ENCODE results near the gene CYP21A2.

Gene CYP21A2

GRCh38 chr6:32069878-32070515 is 31.8 kb downstream of the CYP21A2 start:
- no peak for DNase-seq (ENCODE audit: extremely low read depth, low read depth)
- no peak for TF ChIP-seq CTCF (IDR thresholded peaks at IDR 0.05; ENCODE audit: low read depth, low read length)

- TF ChIP-seq CTCF (IDR thresholded peaks at IDR 0.05; ENCODE audit: low read depth, low read length) = no peak
- no peak for DNase-seq (ENCODE audit: extremely low read depth, low read depth)
These were observed 32.8 kb downstream of the CYP21A2 start for GRCh38 chr6:32070814-32071543.

GRCh38 chr6:32073101-32073500 is 34.9 kb downstream of the CYP21A2 start:
- no peak for TF ChIP-seq CTCF (IDR thresholded peaks at IDR 0.05; ENCODE audit: low read depth, low read length)

GRCh38 chr6:32073613-32074012 is 35.4 kb downstream of the CYP21A2 start:
- TF ChIP-seq CTCF (IDR thresholded peaks at IDR 0.05; ENCODE audit: low read depth, low read length) = no peak
- no peak for DNase-seq (ENCODE audit: extremely low read depth, low read depth)

More at GRCh38 chr6:32073101-32073500, 34.9 kb downstream of the CYP21A2 start:
- no peak for DNase-seq (ENCODE audit: extremely low read depth, low read depth)

GRCh38 chr6:32074996-32075532 is 36.8 kb downstream of the CYP21A2 start:
- DNase-seq (ENCODE audit: extremely low read depth, low read depth) = no peak
- no peak for TF ChIP-seq CTCF (IDR thresholded peaks at IDR 0.05; ENCODE audit: low read depth, low read length)

- no peak for TF ChIP-seq CTCF (IDR thresholded peaks at IDR 0.05; ENCODE audit: low read depth, low read length)
- no peak for DNase-seq (ENCODE audit: extremely low read depth, low read depth)
These were observed 37.6 kb downstream of the CYP21A2 start for GRCh38 chr6:32075781-32076180.

- TF ChIP-seq CTCF (IDR thresholded peaks at IDR 0.05; ENCODE audit: low read depth, low read length) = no peak
- DNase-seq (ENCODE audit: extremely low read depth, low read depth) = no peak
These were observed 38.1 kb downstream of the CYP21A2 start for GRCh38 chr6:32076321-32076809.

Measured in AG09319 (cell line).